Effector CD4-positive, alpha-beta T cell (primary cell): ENCODE results near the gene VRTN.

Experiments
- DNase-seq: peaks from one replicate; pipeline ENCODE4 v3.0.0-alpha.2; 2020

The VRTN gene

DNA sequence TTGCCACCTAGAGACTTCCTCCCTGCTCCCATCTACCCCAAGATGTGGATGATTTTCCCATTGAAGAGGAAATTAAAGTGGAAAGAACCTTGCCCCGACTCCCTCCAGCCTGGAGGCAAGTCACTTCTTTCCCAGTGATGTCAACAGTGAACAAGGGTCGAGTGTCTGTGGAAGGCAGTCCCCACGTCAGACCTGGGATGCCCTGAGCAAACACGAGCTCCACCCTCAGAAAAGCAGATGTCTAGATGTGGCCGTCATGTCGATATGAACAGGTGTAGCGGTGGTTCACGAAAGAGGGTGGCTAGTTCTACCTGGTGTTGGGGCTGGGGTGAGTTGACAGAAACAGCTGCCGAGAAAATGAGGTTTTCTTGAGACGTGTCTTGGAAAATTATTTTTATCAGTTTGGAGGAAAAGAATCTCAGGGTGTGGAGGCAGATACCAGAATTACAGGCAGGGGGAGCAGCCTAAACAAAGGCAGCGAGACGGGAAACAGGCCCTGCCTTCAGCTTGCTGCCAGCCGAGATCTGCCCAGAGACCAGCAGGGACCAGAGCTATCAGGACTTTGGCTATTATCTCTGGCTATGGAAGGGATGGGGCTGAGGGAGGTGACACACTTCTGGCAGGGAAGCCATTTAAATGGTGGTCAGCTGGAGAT is 51.9 kb downstream of the VRTN start:
- no peak for DNase-seq

DNA sequence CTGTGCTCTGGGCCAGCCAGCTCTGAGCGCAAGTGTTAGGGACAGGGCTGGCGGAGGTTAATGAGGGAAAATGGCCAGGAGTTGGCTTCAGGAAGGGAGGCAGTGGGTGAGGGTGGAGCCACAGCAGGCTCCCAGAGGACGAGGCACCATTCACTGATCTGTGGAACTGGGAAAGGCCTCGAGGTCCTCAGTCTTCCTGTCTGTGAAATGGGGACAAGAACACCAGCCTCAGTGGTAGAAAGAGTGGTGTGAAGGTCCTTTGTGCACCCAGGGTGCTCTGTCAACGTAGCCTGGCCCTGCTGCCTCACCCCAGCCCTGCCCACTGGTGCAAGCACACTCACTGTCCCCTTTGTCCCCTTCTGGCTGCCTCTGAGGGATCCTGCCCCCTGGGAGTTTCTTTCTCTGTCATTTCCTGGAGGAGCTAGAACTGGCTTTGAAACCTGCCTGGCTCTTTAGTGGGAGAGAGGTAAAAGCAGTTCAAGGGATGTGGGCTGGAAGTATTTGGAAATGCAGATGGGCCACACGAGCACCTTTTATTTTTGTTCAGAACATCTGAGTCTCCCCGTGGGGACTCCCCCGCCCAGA is 52.7 kb downstream of the VRTN start:
- no peak for DNase-seq

DNA sequence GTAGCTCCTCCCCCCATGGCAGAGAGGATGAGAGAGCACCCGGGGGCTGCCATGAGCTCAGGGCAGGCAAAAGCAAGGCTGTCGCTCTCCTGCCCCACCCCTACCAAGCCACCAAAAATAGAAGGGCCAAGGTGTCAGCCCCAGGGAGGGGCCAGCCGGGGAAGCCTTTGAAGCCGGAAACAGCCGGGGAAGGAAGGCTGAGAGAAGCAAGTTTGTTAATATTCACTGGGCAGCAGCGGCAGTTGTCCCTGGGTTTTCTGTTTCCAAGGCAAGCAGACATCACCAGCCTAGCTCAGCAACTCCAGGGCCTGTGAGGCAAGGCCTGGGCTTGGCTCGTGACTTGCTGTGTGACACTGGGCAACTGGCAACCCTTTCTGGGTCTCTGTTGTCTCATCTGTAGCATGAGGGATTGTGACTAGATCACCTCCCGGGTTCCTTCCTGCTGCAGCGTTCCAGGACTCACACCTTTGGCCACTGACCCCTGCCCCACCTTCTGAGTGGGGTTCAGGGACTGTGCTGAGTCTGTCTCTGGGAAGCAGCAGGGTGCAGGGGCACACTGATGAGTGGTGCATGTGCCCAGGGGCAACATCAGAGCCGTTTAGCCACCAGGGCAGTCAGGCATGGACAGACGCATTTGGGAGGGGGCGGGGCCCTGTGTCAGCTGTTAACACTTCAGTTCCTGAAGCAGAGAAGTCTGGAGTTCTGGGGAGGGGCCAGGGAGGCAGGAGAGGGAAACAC is 53.4 kb downstream of the VRTN start:
- DNase-seq, result peak; percentile 34

DNA sequence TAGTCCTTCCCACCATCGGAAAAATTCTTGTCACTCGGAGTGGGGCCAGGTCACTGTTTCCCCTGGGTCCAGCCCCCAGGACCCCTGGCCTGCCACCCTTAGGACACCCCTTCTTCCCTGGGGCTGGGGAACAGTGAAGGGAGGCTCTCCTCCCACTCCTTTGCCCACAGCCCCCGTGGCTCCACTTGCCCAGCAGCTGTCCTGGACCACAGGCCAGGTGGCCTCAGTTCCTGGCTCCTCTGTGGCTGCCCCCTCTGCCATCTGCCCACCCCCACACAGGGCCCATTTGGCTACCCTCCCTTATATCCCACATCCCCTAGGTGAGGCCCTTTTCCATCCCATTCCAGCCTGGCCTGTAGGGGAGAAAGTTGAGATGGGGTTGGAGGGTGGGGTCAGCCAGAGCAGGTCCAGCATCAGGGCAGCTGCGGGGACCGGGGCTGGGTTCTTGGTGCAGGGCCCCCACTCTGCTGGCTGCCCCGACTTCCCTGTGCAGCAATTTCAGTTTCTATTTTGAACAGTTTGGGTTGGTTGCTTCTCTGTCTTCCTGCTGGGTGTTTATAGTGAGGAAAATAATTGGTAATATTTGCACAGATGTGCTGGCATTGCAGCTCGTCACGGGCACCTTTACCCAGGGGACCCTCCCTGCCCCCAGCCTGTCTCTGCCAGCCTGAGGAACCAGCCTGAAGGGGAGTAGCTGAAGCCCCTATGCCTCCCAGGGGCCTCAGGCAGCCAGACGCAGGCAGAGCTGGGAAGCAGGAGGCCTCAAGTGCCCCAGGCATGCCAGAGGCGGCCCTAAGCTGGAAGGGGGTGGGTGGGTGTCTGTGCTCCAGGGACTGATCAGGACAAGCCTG is 54.4 kb downstream of the VRTN start:
- DNase-seq, result no peak

DNA sequence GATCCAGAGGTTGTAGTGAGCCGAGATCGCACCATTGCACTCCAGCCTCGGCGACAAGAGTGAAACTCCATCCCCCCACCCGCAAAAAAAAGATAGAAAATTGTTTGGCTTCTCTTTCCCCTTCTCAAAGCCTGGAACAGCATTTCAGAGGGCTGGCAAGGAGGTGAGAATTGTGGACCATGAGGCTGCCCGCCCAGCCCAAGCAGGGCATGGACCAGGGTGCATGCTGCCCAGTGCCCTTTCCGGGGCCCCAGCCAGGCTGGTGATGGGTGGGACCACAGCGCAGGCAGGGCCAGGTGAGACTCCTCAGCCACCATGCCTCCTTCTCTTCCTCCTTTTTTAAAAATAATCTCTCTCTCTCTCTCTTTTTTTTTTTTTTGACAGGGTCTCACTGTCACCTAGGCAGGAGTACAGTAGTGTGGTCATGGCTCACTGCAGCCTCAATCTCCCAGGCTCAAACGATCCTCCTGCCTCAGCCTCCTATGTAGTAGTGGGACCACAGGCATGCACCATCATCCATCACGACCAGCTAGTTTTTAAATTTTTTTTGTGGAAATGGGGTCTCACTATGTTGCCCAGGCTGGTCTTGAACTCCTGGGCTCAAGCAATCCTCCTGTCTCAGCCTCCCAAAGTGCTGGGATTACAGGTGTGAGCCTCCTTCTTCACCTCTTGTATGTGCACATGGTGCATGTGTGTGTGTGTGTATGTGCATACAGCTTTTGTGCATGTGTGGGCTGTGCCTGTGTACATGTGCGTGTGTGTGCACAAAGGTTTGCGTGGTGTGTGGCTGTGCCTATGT is 55.5 kb downstream of the VRTN start:
- no peak for DNase-seq

DNA sequence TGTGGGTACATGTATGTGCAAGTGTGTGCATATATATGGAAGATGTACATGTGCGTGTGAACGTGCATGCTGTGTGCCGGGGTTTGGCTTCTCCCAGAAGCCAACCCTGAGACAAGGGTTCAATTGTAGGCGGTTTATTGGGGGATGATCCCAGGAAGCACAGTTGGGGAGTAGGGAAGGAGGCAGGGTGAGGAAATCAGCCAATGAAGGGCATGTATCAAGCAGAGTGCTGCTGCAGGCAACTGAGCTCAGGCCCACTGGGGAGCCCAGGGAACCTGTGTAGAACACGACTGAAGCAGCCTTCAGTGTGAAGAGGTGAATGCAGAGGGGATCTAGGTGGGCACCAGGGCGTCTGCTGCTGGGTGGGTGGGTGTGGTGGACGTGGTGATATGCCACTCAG is 56.2 kb downstream of the VRTN start:
- no peak for DNase-seq

DNA sequence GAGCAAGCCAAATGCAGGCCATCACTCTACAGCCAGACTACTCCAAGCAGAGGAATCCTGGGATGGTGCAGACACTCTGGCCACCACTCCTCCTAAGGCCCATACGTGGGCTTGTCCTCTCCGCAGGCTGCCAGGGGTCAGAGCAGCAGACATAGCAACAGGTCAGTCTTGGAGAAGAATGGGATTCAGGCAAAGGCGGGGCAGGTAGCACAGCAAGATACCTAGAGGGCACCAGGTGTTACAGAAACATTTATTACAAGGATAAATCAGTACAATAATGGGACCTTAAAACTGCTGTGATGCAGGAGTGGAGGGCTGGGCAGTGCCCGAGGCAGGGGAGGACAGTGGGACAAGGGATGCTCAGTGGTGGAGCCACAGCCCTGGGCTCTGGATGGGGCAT is 57.4 kb downstream of the VRTN start:
- DNase-seq, result no peak

DNA sequence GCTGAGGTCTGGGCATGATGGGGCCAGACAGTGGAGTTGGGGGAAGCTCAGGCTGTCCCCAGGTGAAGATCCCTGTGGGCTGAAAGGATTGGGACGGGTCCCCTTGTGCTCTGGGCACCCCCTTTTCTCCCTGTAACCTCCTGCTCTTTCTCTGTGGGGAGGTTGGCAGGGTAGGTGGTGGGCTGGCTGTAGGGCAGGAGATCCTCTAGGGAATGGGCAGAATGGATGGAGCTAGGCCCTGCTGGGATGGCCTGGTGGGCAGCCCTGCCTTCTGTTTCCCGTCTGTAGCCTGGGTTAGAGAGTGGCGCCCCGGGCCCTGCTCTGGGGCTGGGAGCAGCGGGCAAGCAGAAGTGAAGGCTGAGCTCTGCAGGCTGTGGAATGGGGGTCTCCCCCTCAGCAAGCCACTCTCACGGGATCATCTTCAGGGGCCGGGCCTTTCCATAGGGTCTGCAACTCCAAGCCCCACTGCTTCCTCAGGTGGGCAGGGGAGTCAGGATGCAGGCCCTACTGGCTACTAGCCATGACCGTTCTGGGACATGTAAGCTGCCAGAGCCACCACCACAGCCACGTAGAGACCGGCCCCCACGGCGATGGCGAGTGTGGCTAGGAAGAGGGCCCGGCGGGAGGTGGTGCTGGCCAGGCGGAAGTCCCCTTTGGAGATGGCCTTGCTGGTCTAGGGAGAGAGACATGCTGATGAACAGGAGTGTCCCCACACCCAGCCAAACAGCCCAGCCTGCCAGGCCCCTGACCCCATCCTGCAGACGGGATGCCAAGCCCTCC is 58.9 kb downstream of the VRTN start:
- no peak for DNase-seq

DNA sequence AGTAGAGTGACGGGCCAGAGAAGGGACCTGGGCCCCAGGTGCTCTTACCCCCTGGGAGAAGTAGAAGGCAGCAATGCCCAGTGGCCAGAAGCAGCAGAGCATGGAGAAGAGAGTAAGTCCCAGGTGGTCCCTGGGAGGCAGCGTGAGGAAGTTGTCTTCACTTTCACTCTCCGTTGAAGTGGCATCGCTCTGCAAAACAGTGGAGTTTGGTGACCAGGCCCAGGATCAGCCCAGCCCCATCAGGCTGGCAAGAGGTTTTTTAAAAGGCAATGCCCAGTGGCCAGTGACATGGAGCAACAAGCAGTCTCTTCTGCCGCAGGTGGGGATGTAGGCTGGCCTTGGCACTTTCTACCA is 59.5 kb downstream of the VRTN start:
- DNase-seq, result no peak

DNA sequence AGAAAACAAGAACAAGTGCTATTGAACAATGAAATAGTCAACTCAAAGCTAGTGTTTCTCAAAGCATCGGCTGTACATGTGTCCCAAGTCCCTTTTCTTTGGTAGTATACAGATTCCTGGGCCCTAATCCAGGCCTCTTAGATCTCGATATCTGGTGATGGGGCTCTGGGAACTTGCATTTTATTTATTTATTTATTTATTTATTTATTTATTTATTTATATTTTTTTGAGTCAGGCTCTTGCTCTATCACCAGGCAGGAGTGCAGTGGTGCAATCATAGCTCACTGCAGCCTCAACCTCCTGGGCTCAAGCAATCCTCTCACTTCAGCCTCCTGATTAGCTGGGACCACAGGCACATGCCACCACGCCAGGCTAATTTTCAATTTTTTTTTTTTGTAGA is 60.6 kb downstream of the VRTN start:
- no peak for DNase-seq

DNA sequence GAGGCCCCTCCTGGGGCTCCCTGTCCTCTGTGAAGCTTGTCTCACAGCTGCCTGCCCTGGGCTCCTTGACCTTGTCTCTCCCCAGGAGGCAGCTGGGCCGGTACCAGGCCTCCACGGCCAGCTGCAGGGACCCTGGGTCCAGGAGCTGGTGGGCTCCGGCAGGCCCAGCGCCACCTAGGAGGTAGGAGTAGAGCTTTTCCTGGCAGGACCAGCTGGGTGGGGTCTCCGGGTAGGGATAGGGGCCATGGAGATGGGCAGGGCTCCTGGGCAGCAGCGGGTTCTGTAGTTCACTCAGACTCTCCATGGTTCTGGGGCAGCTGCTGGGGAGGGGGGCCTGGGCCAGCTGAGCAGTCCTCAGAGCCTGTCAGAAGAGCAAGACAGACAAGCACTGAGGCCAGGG is 61.2 kb downstream of the VRTN start:
- DNase-seq, result no peak
